GM23338 (cell line): Measurements from ENCODE around the gene MS4A18. TPM values are rescaled to one million over a fixed set of nuclear protein-coding genes. Genes with fewer than 3 reads are reported as not detected.

ENCODE experiments used
- ATAC-seq: fragments of 200-7000 bp; cut with Tn5 transposase; 3 replicates; pipeline ENCODE4 v1.9.1; 2020
- DNase-seq: peaks from one replicate; pipeline ENCODE4 v3.0.0-alpha.2; 2015; ENCODE audit warnings: low spot score
- H2AFZ ChIP-seq: fragments of 200-600 bp; sonication (generic); 2 replicates; pipeline ENCODE4 v1.8.0; 2016; ENCODE audit warnings: antibody characterized with exemption, mild to moderate bottlenecking, moderate library complexity
- H3F3A ChIP-seq: fragments of 200-600 bp; sonication (generic); replicated peaks from 2 replicates; pipeline ENCODE4 v1.8.0; 2017; ENCODE audit warnings: antibody characterized with exemption, mixed run types, low read depth
- H3K27ac ChIP-seq: fragments of 200-600 bp; sonication (generic); 2 replicates; pipeline ENCODE4 v1.6.1; 2016; ENCODE audit warnings: low read depth
- H3K27me3 ChIP-seq: fragments of 200-600 bp; sonication (generic); 2 replicates; pipeline ENCODE4 v1.8.0; 2016; ENCODE audit warnings: mild to moderate bottlenecking, mixed run types, moderate library complexity; ENCODE audit not compliant: insufficient read depth
- H3K36me3 ChIP-seq: fragments of 200-600 bp; sonication (generic); 2 replicates; pipeline ENCODE4 v1.8.0; 2016; ENCODE audit warnings: mild to moderate bottlenecking; ENCODE audit not compliant: insufficient read depth
- H3K4me1 ChIP-seq: fragments of 200-600 bp; sonication (generic); 2 replicates; pipeline ENCODE4 v1.8.0; 2016; ENCODE audit warnings: mild to moderate bottlenecking, moderate library complexity; ENCODE audit not compliant: insufficient read depth
- H3K4me2 ChIP-seq: fragments of 200-600 bp; sonication (generic); 2 replicates; pipeline ENCODE4 v1.7.1; 2017; ENCODE audit warnings: mixed run types
- H3K4me3 ChIP-seq: fragments of 200-600 bp; sonication (generic); 2 replicates; pipeline ENCODE4 v1.6.1; 2016; ENCODE audit warnings: mixed run types
- H3K79me2 ChIP-seq: fragments of 200-600 bp; sonication (generic); replicated peaks from 2 replicates; pipeline ENCODE4 v1.8.0; 2017; ENCODE audit warnings: mild to moderate bottlenecking; ENCODE audit not compliant: insufficient read depth
- H3K9me2 ChIP-seq: fragments of 200-600 bp; sonication (generic); 2 replicates; pipeline ENCODE4 v1.8.0; 2017; ENCODE audit not compliant: insufficient read depth
- H4K20me1 ChIP-seq: fragments of 200-600 bp; sonication (generic); replicated peaks from 2 replicates; pipeline ENCODE4 v1.8.0; 2017; ENCODE audit warnings: mild to moderate bottlenecking; ENCODE audit not compliant: insufficient read depth
- H3K27ac Mint-ChIP-seq: 2 replicates; pipeline ENCODE4 v1.8.0; 2020; ENCODE audit warnings: inconsistent platforms, mild to moderate bottlenecking, moderate library complexity, mixed read lengths
- H3K27me3 Mint-ChIP-seq: 3 replicates; pipeline ENCODE4 v1.8.0; 2022; ENCODE audit warnings: low read depth, mild to moderate bottlenecking, moderate library complexity, mixed read lengths, inconsistent platforms; ENCODE audit not compliant: insufficient read depth, poor library complexity
- H3K36me3 Mint-ChIP-seq: 3 replicates; pipeline ENCODE4 v1.8.0; 2021; ENCODE audit warnings: low read depth, mild to moderate bottlenecking, inconsistent platforms, moderate library complexity, mixed read lengths
- H3K4me1 Mint-ChIP-seq: 3 replicates; pipeline ENCODE4 v1.8.0; 2020; ENCODE audit warnings: mild to moderate bottlenecking, inconsistent platforms, mixed read lengths
- H3K4me3 Mint-ChIP-seq: 3 replicates; pipeline ENCODE4 v1.8.0; 2021; ENCODE audit warnings: moderate library complexity, mild to moderate bottlenecking, inconsistent platforms, mixed read lengths
- H3K9me3 Mint-ChIP-seq: 3 replicates; pipeline ENCODE4 v1.8.0; 2020; ENCODE audit warnings: moderate library complexity, mild to moderate bottlenecking, inconsistent platforms, mixed read lengths
- CREB1 ChIP-seq: fragments of 250-450 bp; sonication (Bioruptor Pico); IDR thresholded peaks from 2 replicates; pipeline ENCODE4 v1.5.0; 2020; ENCODE audit warnings: low read depth, mild to moderate bottlenecking, moderate library complexity
- ETS1 ChIP-seq: IDR thresholded peaks from 2 replicates; pipeline ENCODE4 v1.6.1; 2016; ENCODE audit warnings: antibody characterized with exemption
- EZH2 ChIP-seq: fragments of 200-600 bp; sonication (generic); IDR thresholded peaks from one replicate; pipeline ENCODE4 v1.8.0; 2017; ENCODE audit warnings: antibody characterized with exemption, mild to moderate bottlenecking, low read depth; ENCODE audit not compliant: unreplicated experiment
- EZH2phosphoT487 ChIP-seq: fragments of 200-600 bp; sonication (generic); IDR thresholded peaks from one replicate; pipeline ENCODE4 v1.8.1; 2018; ENCODE audit warnings: antibody characterized with exemption; ENCODE audit not compliant: unreplicated experiment
- JUNB ChIP-seq: IDR thresholded peaks from one replicate; pipeline ENCODE4 v1.6.1; 2016; ENCODE audit warnings: antibody characterized with exemption; ENCODE audit not compliant: unreplicated experiment
- NANOG ChIP-seq: IDR thresholded peaks from 2 replicates; pipeline ENCODE4 v1.6.1; 2016; ENCODE audit warnings: antibody characterized with exemption, borderline replicate concordance
- POLR2AphosphoS5 ChIP-seq: IDR thresholded peaks from 2 replicates; pipeline ENCODE4 v1.6.1; 2016; ENCODE audit warnings: antibody characterized with exemption, low read depth
- STAT1 ChIP-seq: IDR thresholded peaks from one replicate; pipeline ENCODE4 v1.6.1; 2016; ENCODE audit warnings: antibody characterized with exemption; ENCODE audit not compliant: unreplicated experiment
- ZNF331 ChIP-seq: fragments of 250-450 bp; sonication (Bioruptor Pico); IDR thresholded peaks from 2 replicates; pipeline ENCODE4 v1.5.0; 2020; ENCODE audit warnings: low read depth, mild to moderate bottlenecking, moderate library complexity
- polyA plus RNA-seq: library from polyadenylated mRNA; unstranded; fragments of >200 nt; fragmentation: Nextera tagmentation; extraction: Ambion mirVana; gene quantifications from 2 replicates; pipeline ENCODE4 v1.2.1, GENCODE V29; 2016
- total RNA-seq: library from RNA; depleted of rRNA; stranded (reverse); fragments of >200 nt; shearing (Covaris generic); gene quantifications from 2 replicates; pipeline ENCODE4 v1.2.3, GENCODE V29; 2014
- TF ChIP-seq, protein P1 (sequence below), 2 experiments: fragments of 200-600 bp in 1 of 2; sonication (generic) in 1 of 2; conservative IDR thresholded peaks; 2 replicates each; pipeline versions ENCODE4 v1.5.1 to v1.6.1; 2016 to 2017; ENCODE audit warnings: antibody characterized with exemption in 2 of 2, low read depth in 2 of 2, mild to moderate bottlenecking in 2 of 2, moderate library complexity in 1 of 2
- TF ChIP-seq, protein P2 (sequence below): IDR thresholded peaks from one replicate; pipeline ENCODE4 v1.6.1; 2018; ENCODE audit warnings: antibody characterized with exemption; ENCODE audit not compliant: unreplicated experiment

Gene MS4A18
- total and polyA plus RNA-seq, 2 experiments from 2014 or later, result not detected

GRCh38 chr11:60699284-60699691 lies 25.2 kb upstream of the MS4A18 start, which contains the start of gene MS4A8:
MS4A8 (plus strand) TSS chr11:60699612; CDS start chr11:60700861, 1,249 bp downstream.
- no peaks in the 10 kb centered on the region for H3K4me1 ChIP-seq
- H3K27ac ChIP-seq, result no peak within 1 kb of the TSS
- peaks cover 1% of the 10 kb centered on the region for H3K27me3 Mint-ChIP-seq
- ATAC-seq (no peak), DNase-seq (no peak)
- no peaks in the 10 kb centered on the region for H3K9me2 ChIP-seq
- H3K4me2 ChIP-seq, result no peak within 1 kb of the TSS
- H3K4me1 Mint-ChIP-seq, result peaks cover 10% of the 10 kb centered on the region; the same call in 2 of the 3 replicates
- TF ChIP-seq CREB1, result no peak
- TF ChIP-seq POLR2AphosphoS5, result no peak
- no peak for TF ChIP-seq EZH2
- TF ChIP-seq NANOG, result no peak
- TF ChIP-seq, protein P1, sequence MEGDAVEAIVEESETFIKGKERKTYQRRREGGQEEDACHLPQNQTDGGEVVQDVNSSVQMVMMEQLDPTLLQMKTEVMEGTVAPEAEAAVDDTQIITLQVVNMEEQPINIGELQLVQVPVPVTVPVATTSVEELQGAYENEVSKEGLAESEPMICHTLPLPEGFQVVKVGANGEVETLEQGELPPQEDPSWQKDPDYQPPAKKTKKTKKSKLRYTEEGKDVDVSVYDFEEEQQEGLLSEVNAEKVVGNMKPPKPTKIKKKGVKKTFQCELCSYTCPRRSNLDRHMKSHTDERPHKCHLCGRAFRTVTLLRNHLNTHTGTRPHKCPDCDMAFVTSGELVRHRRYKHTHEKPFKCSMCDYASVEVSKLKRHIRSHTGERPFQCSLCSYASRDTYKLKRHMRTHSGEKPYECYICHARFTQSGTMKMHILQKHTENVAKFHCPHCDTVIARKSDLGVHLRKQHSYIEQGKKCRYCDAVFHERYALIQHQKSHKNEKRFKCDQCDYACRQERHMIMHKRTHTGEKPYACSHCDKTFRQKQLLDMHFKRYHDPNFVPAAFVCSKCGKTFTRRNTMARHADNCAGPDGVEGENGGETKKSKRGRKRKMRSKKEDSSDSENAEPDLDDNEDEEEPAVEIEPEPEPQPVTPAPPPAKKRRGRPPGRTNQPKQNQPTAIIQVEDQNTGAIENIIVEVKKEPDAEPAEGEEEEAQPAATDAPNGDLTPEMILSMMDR (conservative IDR thresholded peaks at IDR 0.05; ENCODE audit: low read depth in 2 of 2), result no peak
- no peak for TF ChIP-seq JUNB
- TF ChIP-seq ZNF331 (CRISPR knock-in tag), result no peak
- no peak for TF ChIP-seq EZH2phosphoT487
- no peak within 1 kb of the TSS for H3K4me3 Mint-ChIP-seq
- H3K79me2 ChIP-seq, result no peaks in the 10 kb centered on the region
- no peaks in the 10 kb centered on the region for H3F3A ChIP-seq
- no peaks in the 10 kb centered on the region for H3K9me3 Mint-ChIP-seq
- H3K27ac Mint-ChIP-seq, result no peak within 1 kb of the TSS
- no peaks in the 10 kb centered on the region for H4K20me1 ChIP-seq
- H3K36me3 Mint-ChIP-seq, result no peaks in the 10 kb centered on the region
- no peaks in the 10 kb centered on the region for H3K27me3 ChIP-seq
- H3K4me3 ChIP-seq, result no peak within 1 kb of the TSS
- H2AFZ ChIP-seq, result no peak within 1 kb of the TSS
- H3K36me3 ChIP-seq, result no peaks in the 10 kb centered on the region

GRCh38 chr11:60699936-60700335 lies 24.6 kb upstream of the MS4A18 start:
- ATAC-seq (no peak), DNase-seq (no peak)
- no peaks in the 10 kb centered on the region for H3F3A ChIP-seq
- Mint-ChIP-seq H3K36me3 (no peaks in the 10 kb centered on the region), H3K9me3 (no peaks in the 10 kb centered on the region), H3K27ac (no peak overlapping the region), H3K4me3 (no peak overlapping the region), H3K4me1 (peaks cover 10% of the 10 kb centered on the region; the same call in 2 of the 3 replicates), H3K27me3 (peaks cover 1% of the 10 kb centered on the region)
- no peak overlapping the region for H3K4me2 ChIP-seq
- H3K27ac ChIP-seq, result no peak overlapping the region
- no peaks in the 10 kb centered on the region for H4K20me1 ChIP-seq
- H3K79me2 ChIP-seq, result no peaks in the 10 kb centered on the region
- H2AFZ ChIP-seq, result no peak overlapping the region
- no peaks in the 10 kb centered on the region for H3K9me2 ChIP-seq
- no peaks in the 10 kb centered on the region for H3K27me3 ChIP-seq
- H3K36me3 ChIP-seq, result no peaks in the 10 kb centered on the region
- H3K4me3 ChIP-seq, result no peak overlapping the region
- H3K4me1 ChIP-seq, result no peaks in the 10 kb centered on the region
- TF ChIP-seq STAT1, result no peak
- no peak for TF ChIP-seq EZH2phosphoT487
- no peak for TF ChIP-seq JUNB
- TF ChIP-seq, protein P2, sequence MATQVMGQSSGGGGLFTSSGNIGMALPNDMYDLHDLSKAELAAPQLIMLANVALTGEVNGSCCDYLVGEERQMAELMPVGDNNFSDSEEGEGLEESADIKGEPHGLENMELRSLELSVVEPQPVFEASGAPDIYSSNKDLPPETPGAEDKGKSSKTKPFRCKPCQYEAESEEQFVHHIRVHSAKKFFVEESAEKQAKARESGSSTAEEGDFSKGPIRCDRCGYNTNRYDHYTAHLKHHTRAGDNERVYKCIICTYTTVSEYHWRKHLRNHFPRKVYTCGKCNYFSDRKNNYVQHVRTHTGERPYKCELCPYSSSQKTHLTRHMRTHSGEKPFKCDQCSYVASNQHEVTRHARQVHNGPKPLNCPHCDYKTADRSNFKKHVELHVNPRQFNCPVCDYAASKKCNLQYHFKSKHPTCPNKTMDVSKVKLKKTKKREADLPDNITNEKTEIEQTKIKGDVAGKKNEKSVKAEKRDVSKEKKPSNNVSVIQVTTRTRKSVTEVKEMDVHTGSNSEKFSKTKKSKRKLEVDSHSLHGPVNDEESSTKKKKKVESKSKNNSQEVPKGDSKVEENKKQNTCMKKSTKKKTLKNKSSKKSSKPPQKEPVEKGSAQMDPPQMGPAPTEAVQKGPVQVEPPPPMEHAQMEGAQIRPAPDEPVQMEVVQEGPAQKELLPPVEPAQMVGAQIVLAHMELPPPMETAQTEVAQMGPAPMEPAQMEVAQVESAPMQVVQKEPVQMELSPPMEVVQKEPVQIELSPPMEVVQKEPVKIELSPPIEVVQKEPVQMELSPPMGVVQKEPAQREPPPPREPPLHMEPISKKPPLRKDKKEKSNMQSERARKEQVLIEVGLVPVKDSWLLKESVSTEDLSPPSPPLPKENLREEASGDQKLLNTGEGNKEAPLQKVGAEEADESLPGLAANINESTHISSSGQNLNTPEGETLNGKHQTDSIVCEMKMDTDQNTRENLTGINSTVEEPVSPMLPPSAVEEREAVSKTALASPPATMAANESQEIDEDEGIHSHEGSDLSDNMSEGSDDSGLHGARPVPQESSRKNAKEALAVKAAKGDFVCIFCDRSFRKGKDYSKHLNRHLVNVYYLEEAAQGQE, result no peak
- no peak for TF ChIP-seq ETS1
- TF ChIP-seq ZNF331 (CRISPR knock-in tag), result no peak
- TF ChIP-seq, protein P1 (conservative IDR thresholded peaks at IDR 0.05; ENCODE audit: low read depth in 2 of 2), result no peak
- no peak for TF ChIP-seq CREB1
